ENCODE data around the gene PDZD2.

The PDZD2 gene

GRCh38 chr5:31703757-31704156 lies 64.8 kb downstream of the PDZD2 start:
- TF ChIP-seq, protein P1, sequence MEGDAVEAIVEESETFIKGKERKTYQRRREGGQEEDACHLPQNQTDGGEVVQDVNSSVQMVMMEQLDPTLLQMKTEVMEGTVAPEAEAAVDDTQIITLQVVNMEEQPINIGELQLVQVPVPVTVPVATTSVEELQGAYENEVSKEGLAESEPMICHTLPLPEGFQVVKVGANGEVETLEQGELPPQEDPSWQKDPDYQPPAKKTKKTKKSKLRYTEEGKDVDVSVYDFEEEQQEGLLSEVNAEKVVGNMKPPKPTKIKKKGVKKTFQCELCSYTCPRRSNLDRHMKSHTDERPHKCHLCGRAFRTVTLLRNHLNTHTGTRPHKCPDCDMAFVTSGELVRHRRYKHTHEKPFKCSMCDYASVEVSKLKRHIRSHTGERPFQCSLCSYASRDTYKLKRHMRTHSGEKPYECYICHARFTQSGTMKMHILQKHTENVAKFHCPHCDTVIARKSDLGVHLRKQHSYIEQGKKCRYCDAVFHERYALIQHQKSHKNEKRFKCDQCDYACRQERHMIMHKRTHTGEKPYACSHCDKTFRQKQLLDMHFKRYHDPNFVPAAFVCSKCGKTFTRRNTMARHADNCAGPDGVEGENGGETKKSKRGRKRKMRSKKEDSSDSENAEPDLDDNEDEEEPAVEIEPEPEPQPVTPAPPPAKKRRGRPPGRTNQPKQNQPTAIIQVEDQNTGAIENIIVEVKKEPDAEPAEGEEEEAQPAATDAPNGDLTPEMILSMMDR (IDR thresholded peaks at IDR 0.05; ENCODE audit: extremely low read depth, missing control alignments): no peak
- DNase-seq (ENCODE audit: low spot score): no peak

GRCh38 chr5:31706186-31706585 lies 67.3 kb downstream of the PDZD2 start:
- no peak for DNase-seq (ENCODE audit: low spot score)
- TF ChIP-seq, protein P1 (IDR thresholded peaks at IDR 0.05; ENCODE audit: extremely low read depth, missing control alignments): no peak

DNA sequence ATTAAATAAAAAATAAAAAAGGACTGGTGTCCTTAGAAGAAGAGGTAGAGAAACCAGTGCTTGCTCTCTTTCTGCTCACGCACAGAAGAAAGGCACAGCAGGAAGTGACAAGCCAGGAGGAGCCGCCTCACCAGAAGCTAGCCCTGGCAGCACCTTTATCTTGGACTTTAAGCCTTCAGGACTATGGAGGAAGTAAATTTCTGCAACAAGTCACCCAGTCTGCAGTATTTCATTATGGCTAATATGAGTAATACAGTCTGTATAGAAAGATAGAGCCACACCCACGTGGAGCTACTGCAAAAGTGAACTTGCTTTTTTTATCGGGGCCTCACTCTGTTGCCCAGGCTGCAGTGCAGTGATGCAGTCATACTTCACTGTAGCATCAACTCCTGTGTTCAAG lies 68.4 kb downstream of the PDZD2 start:
- TF ChIP-seq, protein P1 (IDR thresholded peaks at IDR 0.05; ENCODE audit: extremely low read depth, missing control alignments): no peak
- no peak for DNase-seq (ENCODE audit: low spot score)

GRCh38 chr5:31708089-31708488 lies 69.2 kb downstream of the PDZD2 start:
- TF ChIP-seq, protein P1 (IDR thresholded peaks at IDR 0.05; ENCODE audit: extremely low read depth, missing control alignments): no peak
- no peak for DNase-seq (ENCODE audit: low spot score)

DNA sequence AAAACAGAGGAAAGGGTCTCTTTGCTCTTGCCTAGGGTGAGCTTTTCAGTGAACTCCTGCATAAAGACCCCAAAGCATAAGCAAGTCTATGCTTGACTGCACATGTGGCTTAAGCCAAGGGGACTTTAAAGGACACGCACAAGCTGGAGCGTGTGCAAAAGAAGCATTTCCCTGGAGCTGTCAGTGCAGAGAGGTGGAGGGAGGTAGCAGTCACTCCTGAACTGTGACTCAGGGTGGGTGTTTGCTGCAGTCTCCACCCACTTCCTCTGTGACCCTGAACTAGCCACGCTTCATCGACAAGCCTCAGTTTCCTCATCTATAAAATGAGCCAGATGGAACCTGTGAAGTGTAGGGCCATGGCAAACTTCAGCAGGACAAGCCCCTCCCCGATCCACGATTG lies 72.4 kb downstream of the PDZD2 start:
- no peak for DNase-seq (ENCODE audit: low spot score)
- TF ChIP-seq, protein P1 (IDR thresholded peaks at IDR 0.05; ENCODE audit: extremely low read depth, missing control alignments): no peak

DNA sequence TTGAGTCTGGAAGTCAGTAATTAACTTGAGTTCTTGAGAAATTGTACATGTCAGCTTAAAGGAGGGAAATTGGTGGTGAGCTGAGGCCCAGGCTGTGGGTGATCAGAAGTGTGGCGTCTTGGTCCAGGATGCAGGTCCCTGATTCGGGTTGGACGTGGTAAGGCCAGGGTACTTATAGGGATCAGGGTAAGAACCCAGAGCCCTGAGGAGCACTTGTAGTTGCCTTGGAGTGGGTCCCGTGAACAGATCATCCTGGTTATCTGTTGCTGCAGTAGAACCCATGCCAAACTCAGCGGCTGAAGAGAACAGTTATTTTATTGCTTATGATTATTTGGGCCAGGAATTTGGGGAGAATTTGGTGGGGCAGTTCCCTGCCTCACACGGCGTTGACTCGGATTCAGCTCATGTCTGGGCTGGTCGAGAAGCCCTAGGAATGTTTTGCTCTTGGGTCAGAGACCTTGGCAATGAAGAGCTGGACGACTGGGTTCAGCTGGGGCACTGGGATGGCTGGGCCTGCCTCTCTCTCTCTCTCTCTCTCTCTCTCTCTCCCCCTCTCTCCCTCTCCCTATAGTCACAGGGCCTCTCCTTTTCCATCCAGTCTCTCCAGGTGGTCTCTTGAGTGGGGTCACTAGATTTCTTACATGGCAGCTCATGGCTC lies 73.1 kb downstream of the PDZD2 start:
- DNase-seq (ENCODE audit: low spot score): no peak
- TF ChIP-seq, protein P1 (IDR thresholded peaks at IDR 0.05; ENCODE audit: extremely low read depth, missing control alignments): no peak

GRCh38 chr5:31717561-31717960 lies 78.6 kb downstream of the PDZD2 start:
- DNase-seq (ENCODE audit: low spot score): no peak
- TF ChIP-seq, protein P1 (IDR thresholded peaks at IDR 0.05; ENCODE audit: extremely low read depth, missing control alignments): no peak
